RWPE2 (cell line): Measurements from ENCODE around the gene GINS3.

ENCODE experiments used
- ATAC-seq: fragments of 200-7000 bp; cut with Tn5 transposase; 3 replicates; pipeline ENCODE4 v1.9.1; 2021; ENCODE audit warnings: low read depth
- DNase-seq: peaks from one replicate; pipeline ENCODE4 v3.0.0-alpha.2; 2020; ENCODE audit warnings: low spot score
- H3K27ac ChIP-seq: fragments of 450-650 bp; 2 replicates; pipeline ENCODE4 v1.5.1; 2017; ENCODE audit warnings: mild to moderate bottlenecking; ENCODE audit not compliant: poor library complexity, severe bottlenecking
- H3K27me3 ChIP-seq: fragments of 250-450 bp; sonication (Bioruptor Pico); 2 replicates; pipeline ENCODE4 v1.5.1; 2021; ENCODE audit warnings: mild to moderate bottlenecking, moderate library complexity; ENCODE audit not compliant: insufficient read depth, poor library complexity, severe bottlenecking
- H3K36me3 ChIP-seq: fragments of 250-450 bp; sonication (Bioruptor Pico); 2 replicates; pipeline ENCODE4 v1.5.1; 2020; ENCODE audit warnings: low read depth, mild to moderate bottlenecking, moderate library complexity
- H3K4me1 ChIP-seq: fragments of 250-450 bp; sonication (Bioruptor Pico); 2 replicates; pipeline ENCODE4 v1.5.1; 2021; ENCODE audit warnings: mild to moderate bottlenecking, moderate library complexity; ENCODE audit not compliant: insufficient read depth, poor library complexity, severe bottlenecking
- H3K4me3 ChIP-seq: fragments of 250-450 bp; sonication (Bioruptor Pico); 2 replicates; pipeline ENCODE4 v1.5.1; 2021; ENCODE audit warnings: mild to moderate bottlenecking, moderate library complexity; ENCODE audit not compliant: severe bottlenecking
- H3K9me3 ChIP-seq: fragments of 250-450 bp; sonication (Bioruptor Pico); 2 replicates; pipeline ENCODE4 v1.5.1; 2021; ENCODE audit warnings: mild to moderate bottlenecking, moderate library complexity; ENCODE audit not compliant: severe bottlenecking
- CTCF ChIP-seq: fragments of 450-650 bp; IDR thresholded peaks from one replicate; pipeline ENCODE4 v1.5.1; 2017; ENCODE audit warnings: mild to moderate bottlenecking, moderate library complexity; ENCODE audit not compliant: poor library complexity, severe bottlenecking

The GINS3 gene

DNA sequence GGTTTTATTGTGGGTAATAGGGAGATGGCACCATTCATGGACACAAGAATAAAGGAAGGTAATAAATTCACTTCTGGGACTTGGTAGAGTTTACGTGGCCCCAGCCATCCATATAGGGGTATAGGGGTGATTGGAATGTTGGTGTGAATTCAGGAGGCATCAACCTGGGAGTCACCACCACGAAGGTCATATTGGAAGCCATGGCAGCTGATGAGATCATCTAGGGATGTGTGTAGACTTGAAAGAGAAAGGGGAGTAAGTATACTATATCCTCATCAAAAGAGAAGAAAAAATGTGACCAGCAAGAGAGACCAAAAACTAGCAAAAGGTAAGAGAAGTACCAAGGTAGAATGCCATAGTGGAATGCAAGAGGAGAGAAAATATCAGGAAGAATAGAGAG, 26.6 kb upstream of the GINS3 start:
- H3K36me3 ChIP-seq, result no peaks in the 10 kb centered on the region
- H3K4me1 ChIP-seq, result peaks cover 6% of the 10 kb centered on the region
- H3K9me3 ChIP-seq, result no peaks in the 10 kb centered on the region
- no peak for TF ChIP-seq CTCF
- H3K27me3 ChIP-seq, result no peaks in the 10 kb centered on the region
- no peak overlapping the region for H3K4me3 ChIP-seq
- DNase-seq (no peak), ATAC-seq (no peak)
- no peak overlapping the region for H3K27ac ChIP-seq

GRCh38 chr16:58366247-58367031, 25.8 kb upstream of the GINS3 start:
- no peak for DNase-seq

GRCh38 chr16:58367252-58367651, 25.0 kb upstream of the GINS3 start:
- Histone ChIP-seq H3K4me1 (peaks cover 6% of the 10 kb centered on the region), H3K4me3 (no peak overlapping the region), H3K36me3 (no peaks in the 10 kb centered on the region), H3K9me3 (no peaks in the 10 kb centered on the region), H3K27ac (no peak overlapping the region), H3K27me3 (no peaks in the 10 kb centered on the region)
- no peak for ATAC-seq
- TF ChIP-seq CTCF, result no peak
- DNase-seq, result no peak

More at GRCh38 chr16:58366247-58367031, 25.8 kb upstream of the GINS3 start:
- H3K36me3 ChIP-seq, result no peaks in the 10 kb centered on the region
- H3K4me3 ChIP-seq, result no peak overlapping the region
- TF ChIP-seq CTCF, result no peak
- no peaks in the 10 kb centered on the region for H3K9me3 ChIP-seq
- H3K27ac ChIP-seq, result no peak overlapping the region
- no peaks in the 10 kb centered on the region for H3K27me3 ChIP-seq
- peak; percentile 91 for ATAC-seq
- H3K4me1 ChIP-seq, result peaks cover 6% of the 10 kb centered on the region

- no peak overlapping the region for H3K27ac ChIP-seq
- no peak overlapping the region for H3K4me3 ChIP-seq
- H3K27me3 ChIP-seq, result no peaks in the 10 kb centered on the region
- DNase-seq (no peak), ATAC-seq (no peak)
- H3K9me3 ChIP-seq, result no peaks in the 10 kb centered on the region
- no peaks in the 10 kb centered on the region for H3K4me1 ChIP-seq
- no peaks in the 10 kb centered on the region for H3K36me3 ChIP-seq
- TF ChIP-seq CTCF, result no peak
Measured at GRCh38 chr16:58371841-58372240, 20.4 kb upstream of the GINS3 start.

DNA sequence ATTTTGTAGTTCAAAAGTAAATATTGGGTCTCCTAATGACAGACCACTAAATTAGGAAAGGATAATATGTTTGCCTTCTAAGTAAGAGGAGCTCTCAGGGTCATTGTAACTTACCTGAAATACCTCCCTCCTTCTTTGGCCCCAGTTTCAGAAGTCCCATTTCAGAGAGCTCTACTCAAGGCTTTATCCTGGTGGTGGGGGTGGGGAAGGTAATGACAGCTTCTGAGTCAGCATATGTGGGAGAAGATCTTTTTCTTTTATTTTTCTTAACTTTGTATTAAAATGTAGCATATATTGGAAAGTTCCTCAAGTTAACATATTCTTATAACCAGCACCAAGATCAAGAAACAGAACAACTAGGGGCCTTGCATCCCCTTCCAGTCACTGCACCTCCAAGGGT, 16.9 kb upstream of the GINS3 start:
- H3K9me3 ChIP-seq, result no peaks in the 10 kb centered on the region
- H3K4me3 ChIP-seq, result no peak overlapping the region
- no peaks in the 10 kb centered on the region for H3K36me3 ChIP-seq
- ATAC-seq, result no peak
- H3K27me3 ChIP-seq, result no peaks in the 10 kb centered on the region
- no peak for TF ChIP-seq CTCF
- no peak for DNase-seq
- no peaks in the 10 kb centered on the region for H3K4me1 ChIP-seq
- no peak overlapping the region for H3K27ac ChIP-seq
